SH-SY5Y (cell line): ENCODE measurements around the gene LTBP4.

Experiments used
- GATA2 ChIP-seq: IDR thresholded peaks from 2 replicates; pipeline ENCODE4 v1.6.1; 2011; ENCODE audit warnings: mild to moderate bottlenecking, low read depth, low read length
- GATA3 ChIP-seq: IDR thresholded peaks from 2 replicates; pipeline ENCODE4 v1.6.1; 2011; ENCODE audit warnings: low read depth, mild to moderate bottlenecking, low read length, moderate library complexity

- TF ChIP-seq GATA2 (no peak), GATA3 (no peak)
Measured at GRCh38 chr19:40673397-40673796, 72.2 kb downstream of the LTBP4 start.
